ENCODE data around the gene FRMD7.

The FRMD7 gene

DNA sequence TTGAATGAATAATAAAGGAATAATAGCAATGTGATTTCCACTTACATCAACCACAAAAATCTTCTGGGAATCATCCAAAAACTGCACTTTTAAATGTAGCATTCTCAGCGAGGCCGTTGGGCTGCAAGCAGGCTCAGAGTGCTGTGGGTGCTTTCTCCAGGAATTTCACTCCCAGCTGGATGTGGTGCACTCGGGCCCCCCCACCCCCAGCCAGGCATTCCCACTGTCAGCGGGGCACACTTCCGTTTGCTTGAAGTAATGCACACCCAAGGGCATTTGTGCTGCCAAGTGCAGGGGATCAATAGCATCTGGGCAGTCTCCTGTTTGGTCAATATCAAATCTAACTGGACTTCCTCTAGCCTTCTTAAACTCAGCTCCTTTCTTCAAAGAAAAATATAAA is at the start of gene FRMD7:
TSS of gene FRMD7 (minus strand) at position 278 of the 400 bp plus-strand sequence. CDS start at position 102, 176 bp downstream.
- TF ChIP-seq CTCF (IDR thresholded peaks at IDR 0.05; ENCODE audit: insufficient read depth, low read length, poor library complexity, severe bottlenecking) (no peak), EZH2phosphoT487 (conservative IDR thresholded peaks at IDR 0.05; ENCODE audit: low read length) (no peak)
- Histone ChIP-seq H3K9me3 (ENCODE audit: insufficient read depth, low read length) (no peaks in the 10 kb centered on the region), H3K27me3 (ENCODE audit: low read length) (no peaks in the 10 kb centered on the region), H3K4me3 (ENCODE audit: insufficient read depth, low read length, poor library complexity, severe bottlenecking) (no peak within 1 kb of the TSS), H2AFZ (ENCODE audit: low read depth, low read length, severe bottlenecking) (no peak within 1 kb of the TSS), H3K27ac (ENCODE audit: low read depth, low read length) (no peak within 1 kb of the TSS), H3K9ac (ENCODE audit: low read length) (no peak within 1 kb of the TSS), H3K36me3 (ENCODE audit: low read length) (no peaks in the 10 kb centered on the region), H3F3A (ENCODE audit: insufficient read depth) (no peaks in the 10 kb centered on the region), H4K20me1 (ENCODE audit: low read depth, low read length) (no peaks in the 10 kb centered on the region), H3K79me2 (ENCODE audit: insufficient read depth, low read length) (no peaks in the 10 kb centered on the region), H3K4me2 (ENCODE audit: low read depth, low read length, poor library complexity, severe bottlenecking) (no peak within 1 kb of the TSS), H3K9me2 (replicated peaks; ENCODE audit: insufficient read depth, low read length) (no peaks in the 10 kb centered on the region)

GRCh38 chrX:132173647-132174046 is 45.8 kb upstream of the FRMD7 start:
- H3K9me2 ChIP-seq (replicated peaks; ENCODE audit: insufficient read depth, low read length) = no peaks in the 10 kb centered on the region
- TF ChIP-seq EZH2phosphoT487 (conservative IDR thresholded peaks at IDR 0.05; ENCODE audit: low read length) = no peak
- TF ChIP-seq CTCF (IDR thresholded peaks at IDR 0.05; ENCODE audit: insufficient read depth, low read length, poor library complexity, severe bottlenecking) = no peak
- H3K36me3 ChIP-seq (ENCODE audit: low read length) = no peaks in the 10 kb centered on the region
- H3F3A ChIP-seq (ENCODE audit: insufficient read depth) = no peaks in the 10 kb centered on the region
- no peak overlapping the region for H3K4me3 ChIP-seq (ENCODE audit: insufficient read depth, low read length, poor library complexity, severe bottlenecking)
- no peak overlapping the region for H2AFZ ChIP-seq (ENCODE audit: low read depth, low read length, severe bottlenecking)
- no peak overlapping the region for H3K9ac ChIP-seq (ENCODE audit: low read length)
- no peaks in the 10 kb centered on the region for H3K9me3 ChIP-seq (ENCODE audit: insufficient read depth, low read length)
- no peaks in the 10 kb centered on the region for H4K20me1 ChIP-seq (ENCODE audit: low read depth, low read length)
- no peaks in the 10 kb centered on the region for H3K79me2 ChIP-seq (ENCODE audit: insufficient read depth, low read length)
- no peak overlapping the region for H3K27ac ChIP-seq (ENCODE audit: low read depth, low read length)
- no peaks in the 10 kb centered on the region for H3K27me3 ChIP-seq (ENCODE audit: low read length)
- H3K4me2 ChIP-seq (ENCODE audit: low read depth, low read length, poor library complexity, severe bottlenecking) = no peak overlapping the region

GRCh38 chrX:132171881-132172280 is 44.1 kb upstream of the FRMD7 start:
- Histone ChIP-seq H3K9me3 (ENCODE audit: insufficient read depth, low read length) (no peaks in the 10 kb centered on the region), H3K4me3 (ENCODE audit: insufficient read depth, low read length, poor library complexity, severe bottlenecking) (no peak overlapping the region), H3K79me2 (ENCODE audit: insufficient read depth, low read length) (no peaks in the 10 kb centered on the region), H3K9me2 (replicated peaks; ENCODE audit: insufficient read depth, low read length) (no peaks in the 10 kb centered on the region), H3F3A (ENCODE audit: insufficient read depth) (no peaks in the 10 kb centered on the region), H4K20me1 (ENCODE audit: low read depth, low read length) (no peaks in the 10 kb centered on the region), H3K9ac (ENCODE audit: low read length) (no peak overlapping the region), H3K27ac (ENCODE audit: low read depth, low read length) (no peak overlapping the region), H3K4me2 (ENCODE audit: low read depth, low read length, poor library complexity, severe bottlenecking) (no peak overlapping the region), H3K27me3 (ENCODE audit: low read length) (no peaks in the 10 kb centered on the region), H2AFZ (ENCODE audit: low read depth, low read length, severe bottlenecking) (no peak overlapping the region), H3K36me3 (ENCODE audit: low read length) (no peaks in the 10 kb centered on the region)
- TF ChIP-seq EZH2phosphoT487 (conservative IDR thresholded peaks at IDR 0.05; ENCODE audit: low read length) (no peak), CTCF (IDR thresholded peaks at IDR 0.05; ENCODE audit: insufficient read depth, low read length, poor library complexity, severe bottlenecking) (no peak)
